IPS-11a (cell line): Measurements from ENCODE around the gene INCENP.
A peak's percentile ranks its signal among the peaks of the same experiment; 100 is the strongest.

Experiments
- H3K4me3 ChIP-seq: one replicate; pipeline ENCODE4 v1.5.1; 2013; ENCODE audit warnings: low read depth, low read length, control low read depth

Gene INCENP

DNA sequence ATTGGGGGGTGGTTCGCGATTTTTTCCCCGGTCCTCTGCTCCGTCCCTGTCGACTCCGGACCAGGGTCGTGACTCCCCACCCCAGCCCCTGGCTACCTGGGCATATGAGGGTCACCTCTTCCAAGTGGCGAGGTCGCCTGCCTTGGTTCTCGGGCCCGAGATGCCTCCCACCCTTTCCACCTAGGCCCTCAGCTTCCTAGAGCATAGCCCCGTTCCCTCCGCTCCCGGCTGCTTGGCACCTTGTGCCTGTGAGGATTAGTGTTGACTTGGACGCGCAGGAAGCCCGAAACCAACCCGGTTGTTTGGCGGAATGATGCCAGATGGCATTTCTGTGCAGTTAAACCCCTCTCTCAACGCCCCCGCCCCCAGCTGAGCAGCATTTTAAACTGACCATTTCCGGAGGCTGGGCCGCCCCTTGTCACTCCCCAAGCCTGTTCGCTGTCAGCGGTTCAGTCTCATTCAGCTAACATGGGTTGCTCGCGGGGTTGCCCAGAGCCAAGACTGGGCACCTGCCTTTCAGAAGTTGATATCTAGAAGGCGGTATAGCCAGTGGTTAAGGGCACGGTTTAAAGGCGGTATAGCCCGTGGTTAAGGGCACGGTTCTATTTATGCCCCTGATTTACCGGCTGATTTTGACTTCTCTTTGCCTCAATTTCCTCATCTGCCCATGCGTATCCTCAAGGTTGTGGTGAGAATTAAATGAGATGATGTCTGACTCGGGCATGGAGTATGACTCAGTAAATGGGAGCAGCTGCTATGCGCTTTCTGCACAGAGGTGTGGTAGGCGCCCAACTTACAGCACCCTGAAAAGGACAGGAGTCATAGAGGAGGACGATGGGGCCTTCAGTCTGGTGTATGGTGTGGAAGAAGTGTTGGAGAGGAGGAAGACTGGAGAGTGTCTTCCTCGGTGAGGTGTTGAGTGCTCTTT lies 639 bp downstream of the INCENP start:
- peak overlapping the region; percentile 96 for H3K4me3 ChIP-seq

DNA sequence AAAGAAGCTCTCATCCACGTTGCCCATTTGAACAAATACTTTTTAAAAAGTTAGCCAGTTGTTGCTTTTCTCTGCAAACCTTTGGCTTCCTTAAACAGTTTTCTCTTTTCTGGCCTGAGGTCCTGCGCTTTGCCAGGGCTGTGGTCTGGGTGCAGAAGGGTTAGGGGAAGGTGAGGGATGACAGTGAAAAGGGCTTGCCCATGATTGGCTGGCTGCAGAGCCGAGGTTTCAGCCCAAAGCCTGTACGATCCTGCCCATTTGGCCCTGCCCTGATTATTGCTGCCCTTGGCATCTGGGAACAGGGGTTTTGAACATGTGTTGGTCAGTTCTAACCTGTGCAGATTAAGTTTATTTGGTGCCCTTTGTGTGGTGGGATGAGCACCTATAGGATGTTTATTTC lies 1.5 kb downstream of the INCENP start:
- no peak overlapping the region for H3K4me3 ChIP-seq

DNA sequence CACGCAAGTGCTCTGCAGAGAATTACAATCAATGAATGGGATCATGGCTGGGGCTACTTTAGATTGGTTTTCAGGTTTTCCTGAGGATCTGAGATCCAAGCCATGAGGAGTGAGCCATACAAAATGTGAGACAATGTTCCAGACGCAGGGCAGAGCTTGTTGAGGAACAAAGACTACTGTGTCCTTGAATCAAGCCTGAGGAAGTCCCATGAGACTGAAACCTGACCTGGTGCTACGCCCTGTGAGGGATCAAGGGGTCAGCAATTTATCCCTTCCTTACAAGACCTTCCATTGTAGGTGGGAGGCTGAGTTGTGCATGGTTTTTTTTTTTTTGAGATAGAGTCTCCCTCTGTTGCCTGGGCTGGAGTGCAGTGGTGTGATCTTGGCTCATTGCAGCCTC lies 2.1 kb downstream of the INCENP start:
- no peak overlapping the region for H3K4me3 ChIP-seq

DNA sequence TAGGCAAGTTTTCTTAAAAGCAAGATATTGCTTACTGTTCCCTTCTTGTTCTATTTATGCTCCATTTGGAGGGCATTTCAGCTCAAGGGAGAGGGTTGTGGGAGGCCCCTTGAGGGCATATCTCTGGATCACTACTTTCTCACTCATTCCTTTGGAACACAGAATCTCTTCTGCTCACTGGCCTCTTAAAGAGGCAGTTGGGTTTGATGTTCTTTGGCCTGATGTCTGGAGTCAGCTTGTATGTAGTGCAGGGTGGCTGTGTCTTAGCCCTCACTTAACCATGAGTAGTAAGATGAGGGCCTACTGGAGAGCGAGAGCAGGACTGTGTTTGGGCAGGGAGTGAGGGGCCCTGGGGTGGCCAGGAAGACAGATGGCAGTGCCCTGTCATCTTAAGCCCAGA lies 3.6 kb downstream of the INCENP start:
- no peak overlapping the region for H3K4me3 ChIP-seq

DNA sequence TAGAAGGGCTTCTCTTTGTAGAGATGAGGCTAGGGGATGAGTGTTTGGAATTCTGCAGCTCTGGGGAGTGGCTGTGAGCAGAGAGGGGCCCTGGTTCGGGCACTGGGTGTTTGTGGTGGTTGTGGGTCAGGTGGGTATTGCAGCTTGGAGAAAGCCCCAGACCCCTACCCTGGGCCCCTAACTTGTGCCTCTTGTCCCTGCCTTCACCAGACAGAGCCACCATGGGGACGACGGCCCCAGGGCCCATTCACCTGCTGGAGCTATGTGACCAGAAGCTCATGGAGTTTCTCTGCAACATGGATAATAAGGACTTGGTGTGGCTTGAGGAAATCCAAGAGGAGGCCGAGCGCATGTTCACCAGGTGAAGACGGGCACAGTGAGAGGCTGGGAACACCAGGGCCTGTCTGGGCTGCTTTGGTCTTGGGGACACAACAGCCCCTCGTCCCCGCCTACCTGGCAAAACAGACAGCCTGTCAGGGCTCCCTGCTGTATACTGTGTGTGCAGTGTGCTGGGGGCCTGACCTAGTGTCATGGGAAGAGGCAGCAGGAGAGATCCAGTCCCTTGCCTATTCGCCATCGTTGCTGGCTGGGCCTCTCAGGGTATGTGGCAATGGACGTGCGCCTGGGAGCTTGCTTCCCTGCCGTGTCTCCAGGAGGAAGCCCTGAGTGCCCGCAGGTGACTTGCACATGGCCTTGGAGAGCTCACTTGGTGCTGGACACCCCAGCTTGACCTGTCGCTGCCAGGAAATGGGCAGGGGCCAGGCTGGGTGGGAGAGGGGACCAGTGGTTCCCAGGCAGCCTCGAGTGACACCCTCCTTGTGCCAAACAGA lies 4.3 kb downstream of the INCENP start:
- no peak overlapping the region for H3K4me3 ChIP-seq

DNA sequence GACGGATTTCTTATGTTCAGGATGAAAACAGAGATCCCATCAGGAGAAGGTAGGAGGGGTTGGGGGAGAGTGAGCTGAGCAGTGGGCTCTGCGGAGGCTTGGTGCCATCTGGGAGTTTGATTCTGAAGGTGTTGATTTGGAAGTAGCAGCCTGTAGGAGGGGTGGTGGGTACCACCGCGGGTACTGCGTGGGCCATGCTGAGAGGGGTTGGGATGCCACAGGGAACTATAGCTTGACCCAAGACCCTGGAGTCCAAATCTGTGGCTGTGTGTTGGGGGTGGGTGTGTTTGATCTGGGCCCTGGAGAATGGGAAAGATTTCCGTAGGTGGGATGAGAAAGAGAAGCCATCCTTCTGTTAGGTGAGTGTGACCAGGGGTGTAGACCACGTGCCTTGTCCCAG lies 5.0 kb downstream of the INCENP start:
- H3K4me3 ChIP-seq, result no peak overlapping the region

DNA sequence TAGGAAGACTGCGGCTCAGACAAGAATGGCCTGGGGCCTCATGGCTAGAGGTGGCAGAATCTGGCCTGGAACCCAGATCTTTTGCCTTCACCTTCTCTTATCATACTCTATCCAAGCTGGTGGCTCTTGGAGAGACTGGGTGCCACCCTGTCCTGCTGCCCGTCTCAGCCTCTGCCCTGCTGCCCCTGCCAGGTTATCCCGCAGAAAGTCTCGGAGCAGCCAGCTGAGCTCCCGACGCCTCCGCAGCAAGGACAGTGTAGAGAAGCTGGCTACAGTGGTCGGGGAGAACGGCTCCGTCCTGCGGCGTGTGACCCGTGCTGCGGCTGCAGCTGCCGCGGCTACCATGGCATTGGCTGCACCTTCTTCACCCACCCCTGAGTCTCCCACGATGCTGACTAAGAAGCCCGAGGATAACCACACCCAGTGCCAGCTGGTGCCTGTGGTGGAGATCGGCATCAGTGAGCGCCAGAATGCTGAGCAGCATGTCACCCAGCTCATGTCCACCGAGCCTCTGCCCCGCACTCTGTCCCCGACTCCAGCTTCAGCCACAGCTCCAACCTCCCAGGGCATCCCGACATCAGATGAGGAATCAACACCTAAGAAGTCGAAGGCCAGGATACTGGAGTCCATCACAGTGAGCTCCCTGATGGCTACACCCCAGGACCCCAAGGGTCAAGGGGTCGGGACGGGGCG lies 5.9 kb downstream of the INCENP start:
- no peak overlapping the region for H3K4me3 ChIP-seq

DNA sequence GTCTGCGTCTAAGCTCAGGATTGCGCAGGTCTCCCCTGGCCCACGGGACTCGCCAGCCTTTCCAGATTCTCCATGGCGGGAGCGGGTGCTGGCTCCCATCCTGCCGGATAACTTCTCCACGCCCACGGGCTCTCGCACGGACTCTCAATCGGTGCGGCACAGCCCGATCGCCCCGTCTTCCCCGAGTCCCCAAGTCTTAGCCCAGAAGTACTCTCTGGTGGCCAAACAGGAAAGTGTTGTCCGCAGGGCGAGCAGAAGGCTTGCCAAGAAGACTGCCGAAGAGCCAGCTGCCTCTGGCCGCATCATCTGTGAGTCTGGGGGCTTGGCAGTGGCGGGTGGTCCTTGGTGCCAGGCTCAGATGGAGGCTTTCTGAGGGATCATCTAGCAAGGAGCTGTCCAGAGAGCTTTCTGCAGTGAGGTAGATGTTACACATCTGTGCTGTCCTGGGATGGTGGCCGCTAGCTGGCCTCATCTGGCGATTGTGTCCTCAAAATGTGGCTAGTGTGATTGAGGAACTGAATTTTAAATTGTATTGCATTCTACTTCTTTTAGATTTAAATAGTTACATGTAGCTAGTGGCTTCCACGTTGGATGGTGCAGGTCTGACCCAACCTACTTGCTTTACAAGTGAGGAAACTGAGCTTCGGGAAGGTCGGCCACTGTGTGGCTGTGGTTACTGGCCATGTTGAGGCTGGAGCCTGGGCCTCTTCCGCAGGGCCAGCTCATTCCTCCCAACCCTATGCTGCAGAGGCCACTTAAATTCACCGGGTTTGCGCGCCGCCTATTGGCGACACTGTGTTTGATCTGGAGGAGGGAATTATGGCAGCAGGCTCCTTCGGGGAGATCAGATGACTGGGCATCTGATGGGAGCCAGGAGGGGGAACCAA lies 6.7 kb downstream of the INCENP start:
- H3K4me3 ChIP-seq, result no peak overlapping the region

DNA sequence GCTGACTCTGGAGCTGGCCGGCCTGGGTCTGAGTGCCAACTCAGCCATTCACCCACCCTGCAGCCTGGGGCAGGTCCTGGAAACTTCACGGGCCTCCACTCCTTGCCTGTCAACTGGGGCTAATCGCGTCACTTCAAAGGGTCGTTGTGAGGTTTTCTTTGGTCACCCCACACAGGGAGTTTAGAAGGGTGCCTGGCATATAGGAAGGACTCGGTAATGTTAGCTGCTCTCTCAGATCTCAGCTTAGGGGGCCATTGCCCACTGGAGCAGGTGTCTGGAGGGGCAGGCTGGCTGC lies 7.3 kb downstream of the INCENP start:
- no peak overlapping the region for H3K4me3 ChIP-seq

DNA sequence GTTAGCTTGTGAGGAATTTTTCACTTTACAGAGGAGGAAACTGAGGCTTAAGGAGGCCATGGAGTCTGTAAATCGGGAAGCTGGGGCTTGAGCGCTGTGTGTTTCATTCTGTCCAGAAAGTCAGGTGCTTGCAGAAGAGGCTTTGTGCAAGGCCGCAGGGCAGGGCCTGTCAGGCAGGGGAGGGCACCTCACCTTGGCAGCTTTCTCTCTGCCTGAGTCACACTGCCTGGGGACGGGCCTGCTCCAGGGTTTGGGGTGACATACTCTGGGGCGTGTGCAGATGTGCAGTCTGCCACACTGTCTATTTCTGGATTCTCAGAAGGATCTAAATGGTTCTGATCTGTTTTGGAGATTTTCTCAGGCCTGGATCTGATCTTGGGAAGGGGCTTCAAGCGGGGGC lies 8.4 kb downstream of the INCENP start:
- H3K4me3 ChIP-seq, result no peak overlapping the region

DNA sequence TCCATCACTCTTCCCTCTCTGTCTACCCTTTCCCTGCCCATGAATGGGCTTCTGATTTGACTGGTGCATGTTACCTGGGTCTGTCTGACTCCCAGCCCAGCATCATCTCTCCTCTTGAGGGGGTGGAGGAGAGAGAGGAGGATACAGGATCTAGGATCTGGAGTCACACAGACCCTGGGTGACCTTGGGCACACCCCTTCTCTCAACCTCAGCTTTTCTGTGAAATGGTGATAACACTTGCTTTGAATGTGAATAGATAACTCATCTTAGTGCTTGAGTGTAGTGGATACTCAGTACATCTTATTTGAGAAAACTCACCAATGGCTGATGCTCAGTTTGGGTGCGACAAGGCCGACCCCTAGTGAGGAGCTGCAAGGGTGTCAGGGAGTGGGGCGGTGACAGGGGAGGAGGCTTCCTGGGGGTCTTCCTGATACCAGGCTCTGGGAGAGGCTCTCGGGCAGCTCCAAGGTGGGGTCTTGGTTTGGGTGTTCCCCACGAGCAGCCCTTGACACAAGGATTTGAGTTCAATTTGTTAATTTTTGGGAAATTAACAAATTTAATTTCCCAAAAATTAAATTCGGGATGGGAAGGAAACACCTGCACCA lies 9.0 kb downstream of the INCENP start:
- H3K4me3 ChIP-seq, result no peak overlapping the region

DNA sequence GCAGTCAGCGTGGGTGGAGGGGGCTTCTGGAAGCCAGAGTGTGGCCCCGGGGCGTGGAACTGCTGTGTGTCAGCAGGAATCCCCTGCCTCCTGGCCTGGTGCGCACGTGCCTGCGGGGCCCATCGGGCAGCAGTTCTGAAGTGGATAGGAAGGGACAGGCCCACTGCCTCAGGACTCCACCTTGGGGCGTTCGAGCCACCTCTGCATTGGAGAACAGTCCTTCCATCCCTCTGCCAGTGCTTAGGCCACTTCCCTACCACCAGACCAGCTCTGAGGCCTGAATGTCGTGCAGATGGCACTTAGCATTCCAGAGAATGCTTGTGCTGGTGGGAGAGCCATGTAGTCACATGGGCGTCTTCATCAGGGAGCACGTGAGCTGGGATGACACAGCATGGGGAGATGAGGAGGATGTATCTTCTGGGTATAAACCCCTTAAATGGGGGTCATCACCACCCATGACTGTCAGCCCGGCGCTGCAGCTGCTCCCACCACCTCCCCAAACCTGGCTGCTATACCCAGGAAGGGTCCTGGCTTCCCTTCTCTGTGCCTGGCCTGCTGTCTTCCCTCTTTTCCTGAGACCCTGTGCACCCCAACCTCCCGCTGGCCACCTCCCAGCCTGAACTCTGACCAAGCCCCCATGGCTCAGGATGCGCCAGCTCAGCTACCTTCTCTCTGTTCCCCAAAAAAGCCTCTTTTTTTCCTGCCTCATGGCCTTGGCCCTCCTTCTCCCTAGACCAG lies 9.7 kb downstream of the INCENP start:
- no peak overlapping the region for H3K4me3 ChIP-seq

DNA sequence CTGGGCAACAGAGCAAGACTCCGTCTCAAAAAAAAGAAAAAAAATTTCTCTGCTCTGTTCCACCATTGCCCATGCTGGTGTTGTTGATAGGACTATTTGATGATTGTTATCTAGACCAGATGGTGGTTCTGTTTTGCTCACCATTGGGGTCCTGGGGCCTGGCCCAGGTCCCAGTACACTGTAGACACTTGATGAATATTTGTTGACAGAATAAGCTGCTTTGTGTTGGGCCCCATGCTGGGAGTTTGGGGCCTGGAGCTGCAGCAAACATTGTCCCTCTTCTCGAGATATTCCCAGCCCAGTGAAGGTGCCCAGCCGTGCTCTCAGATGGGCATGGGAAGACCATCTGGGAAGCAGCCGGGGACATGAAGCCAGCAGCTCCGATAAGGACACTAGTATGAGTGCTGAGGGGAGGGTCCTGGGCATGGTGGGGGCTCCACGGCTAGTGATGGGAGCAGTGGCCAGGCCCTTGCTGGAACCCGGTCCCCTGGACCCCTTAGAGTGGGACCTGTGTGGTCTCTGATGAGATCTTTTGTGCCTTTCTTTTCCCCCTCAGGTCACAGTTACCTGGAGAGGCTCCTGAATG lies 13.6 kb downstream of the INCENP start:
- no peak overlapping the region for H3K4me3 ChIP-seq

DNA sequence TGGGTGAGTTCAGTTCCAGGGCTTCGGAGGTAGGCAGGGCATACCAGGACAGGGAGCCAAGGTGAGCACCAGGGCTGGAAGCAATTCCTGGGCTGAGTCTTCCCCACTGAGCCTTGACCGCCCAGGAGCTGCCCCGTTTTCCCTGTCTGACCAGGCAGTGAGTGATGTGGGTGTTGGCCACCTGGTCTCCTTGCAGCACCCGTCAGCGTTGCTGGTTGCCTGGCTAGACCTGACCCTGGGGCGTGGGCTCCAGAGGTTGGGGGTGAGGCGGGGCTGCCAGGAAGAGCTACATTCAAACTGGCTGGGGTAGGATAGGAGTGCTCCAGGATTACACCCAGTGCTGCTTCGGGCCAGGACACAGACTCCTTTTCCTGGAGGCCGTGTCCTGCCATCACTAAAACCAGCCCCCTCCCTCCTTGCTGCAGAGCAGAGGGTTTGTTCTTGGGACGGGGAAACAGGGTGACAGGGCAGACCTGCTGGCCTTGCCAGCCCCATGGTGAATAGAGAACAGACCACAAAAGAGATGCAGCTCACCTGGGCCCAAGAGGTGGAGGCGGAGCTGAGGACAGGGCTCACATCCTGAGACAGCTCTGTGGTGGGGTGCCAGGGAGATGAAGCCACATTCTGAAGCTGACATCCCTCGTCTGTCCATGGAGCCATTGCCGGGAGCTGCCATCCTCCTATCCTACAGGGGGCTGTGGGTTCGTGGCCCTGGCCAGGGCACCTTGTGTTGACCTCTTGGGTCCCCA lies 14.2 kb downstream of the INCENP start:
- no peak overlapping the region for H3K4me3 ChIP-seq

DNA sequence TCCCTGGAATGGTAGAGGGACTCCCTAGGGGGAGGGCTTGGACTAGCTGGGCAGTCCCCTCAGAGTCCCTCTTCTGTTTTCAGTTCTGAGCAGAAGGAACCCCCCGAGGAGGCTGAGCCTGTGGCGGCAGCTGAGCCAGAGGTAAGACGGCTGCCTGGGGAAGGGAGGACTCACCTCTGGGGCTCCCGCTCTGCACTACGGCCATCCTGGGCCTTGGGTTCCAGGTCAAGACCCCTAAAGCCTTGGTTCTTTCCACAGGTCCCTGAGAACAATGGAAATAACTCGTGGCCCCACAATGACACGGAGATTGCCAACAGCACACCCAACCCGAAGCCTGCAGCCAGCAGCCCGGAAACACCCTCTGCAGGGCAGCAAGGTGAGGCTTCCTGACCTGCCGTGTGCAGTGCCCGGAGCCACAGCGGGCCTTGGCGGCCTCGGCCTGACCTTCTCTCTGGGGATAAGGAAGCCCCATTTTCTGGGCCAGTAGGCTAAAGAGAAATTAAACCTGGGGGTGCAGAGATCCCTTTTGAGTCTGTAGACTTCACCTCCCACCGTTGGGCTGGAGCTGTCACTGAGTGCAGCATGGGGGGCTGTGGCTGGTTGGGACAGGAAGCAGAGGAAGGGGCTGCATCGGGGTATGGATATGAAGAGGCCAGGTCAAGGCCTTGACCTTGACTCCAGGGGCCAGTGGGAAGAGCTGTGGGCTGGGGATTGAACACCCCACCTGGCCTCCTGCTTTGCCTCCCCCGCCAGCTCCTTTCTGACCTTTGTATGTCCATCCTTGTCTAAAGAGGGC lies 15.0 kb downstream of the INCENP start:
- H3K4me3 ChIP-seq, result no peak overlapping the region

DNA sequence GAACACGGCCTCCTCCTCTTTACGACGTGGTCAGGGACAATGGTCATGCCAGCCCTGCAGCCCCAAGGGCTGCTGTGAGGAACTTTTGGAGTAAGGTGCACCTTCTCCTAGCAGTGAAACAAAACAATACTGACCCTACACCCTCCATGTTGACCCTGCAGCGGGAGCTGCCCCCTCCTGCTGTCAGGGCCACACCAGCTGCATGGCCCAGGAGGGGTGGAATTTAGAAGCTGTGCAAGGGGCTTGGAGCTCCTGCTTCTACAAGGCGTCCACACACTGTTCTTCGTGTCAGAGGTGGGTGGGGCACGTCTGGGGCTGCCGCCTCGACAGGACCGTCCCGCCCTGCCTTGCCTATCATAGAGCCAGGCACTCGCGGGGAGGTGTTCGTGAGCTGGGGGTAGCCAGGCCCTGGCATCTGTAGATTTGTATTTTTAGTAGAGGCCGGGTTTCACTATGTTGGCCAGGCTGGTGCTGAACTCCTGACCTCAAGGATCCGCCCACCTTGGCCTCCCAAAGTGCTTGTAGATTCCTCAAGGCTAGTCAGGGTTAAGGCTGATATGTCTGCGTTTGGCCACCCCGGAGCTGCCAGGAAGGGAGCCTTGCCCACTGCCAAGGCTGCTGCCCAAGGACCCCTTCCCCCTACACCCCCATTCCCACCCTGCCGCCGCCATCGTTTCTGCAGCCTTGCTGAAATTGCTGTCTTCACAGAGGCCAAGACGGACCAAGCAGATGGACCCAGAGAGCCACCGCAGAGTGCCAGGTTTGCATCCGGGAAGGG lies 15.9 kb downstream of the INCENP start:
- no peak overlapping the region for H3K4me3 ChIP-seq
